Right lobe of liver (tissue), 6 donors: ENCODE data around the gene SH2D1B. TPM values are rescaled to one million over a fixed set of nuclear protein-coding genes. Genes with fewer than 3 reads are reported as not detected.

Source experiments
- ATAC-seq, 4 donors: fragments of 200-7000 bp; cut with Tn5 transposase; one replicate each; pipeline ENCODE4 v1.9.1; 2020; ENCODE audit warnings: mild to moderate bottlenecking in 4 of 4, moderate library complexity in 4 of 4
- DNase-seq, 3 donors: peaks; one replicate each; pipeline ENCODE4 v3.0.0-alpha.2; 2020
- H3K27ac ChIP-seq, 3 donors: fragments of 200-600 bp; one replicate each; pipeline ENCODE4 v1.8.0; 2022
- H3K27me3 ChIP-seq, 2 donors: fragments of 200-600 bp; one replicate each; pipeline ENCODE4 v1.8.0; 2022
- H3K36me3 ChIP-seq, 4 donors: fragments of 200-600 bp; sonication (generic) in 1 of 4; one replicate each; pipeline versions ENCODE4 v1.5.1 to v1.8.0; 2017 to 2022; ENCODE audit warnings: control low read depth in 1 of 4
- H3K4me1 ChIP-seq, 4 donors: fragments of 200-600 bp; sonication (generic) in 1 of 4; one replicate each; pipeline versions ENCODE4 v1.5.1 to v1.8.0; 2017 to 2022; ENCODE audit warnings: control low read depth in 1 of 4
- H3K4me3 ChIP-seq, 3 donors: fragments of 200-600 bp; one replicate each; pipeline ENCODE4 v1.8.0; 2022
- H3K9me3 ChIP-seq, 4 donors: fragments of 200-600 bp; sonication (generic) in 1 of 4; one replicate each; pipeline versions ENCODE4 v1.5.1 to v1.8.0; 2017 to 2022; ENCODE audit warnings: control low read depth in 1 of 4
- POLR2A ChIP-seq: fragments of 450-650 bp; IDR thresholded peaks from one replicate; pipeline ENCODE4 v1.6.1; 2017; ENCODE audit warnings: antibody characterized with exemption, mild to moderate bottlenecking
- WGBS: methylation state at CpG from one replicate; pipeline ENCODE4 v1.1.6; 2018; ENCODE audit warnings: low coverage, low lambda C conversion rate; ENCODE audit not compliant: insufficient coverage; ENCODE audit errors: missing lambda C conversion rate; 5-methylcytosine and 5-hydroxymethylcytosine counted together
- intact Hi-C, 2 donors: fragments of 100-400 bp; cut with DNase I; formaldehyde crosslinking; loops; one replicate each; pipeline versions ENCODE4 v1.11.2 to v1.14.1; 2022
- total RNA-seq, 6 experiments: library from RNA; depleted of rRNA in 2 of 6; stranded (reverse); fragments of >200 nt in 2 of 6; fragmentation: NEBNext Ultra II Directional in 3 of 6; extraction: Animal tissue kit (Norgen Biotek cat#: 25700) in 3 of 6; gene quantifications; one replicate each; pipeline versions ENCODE4 v1.1.0 to v1.2.4, GENCODE V29; 2016 to 2023
- TF ChIP-seq, protein P1 (sequence below), 4 donors: fragments of 200-600 bp in 3 of 4; fragments of 450-650 bp in 1 of 4; IDR thresholded peaks; one replicate each; pipeline versions ENCODE4 v1.5.1 to v1.8.0; 2016 to 2022; ENCODE audit warnings: antibody characterized with exemption in 4 of 4, mild to moderate bottlenecking in 2 of 4
- donor health status: DM: no; HTN: yes; CAD: no.
- donor health status: DM: no; HTN: no; CAD: no.
- donor health status: DM: no; HTN: no; CAD: no.
- donor health status: DM: no; HTN: yes; CAD: no.
- donor health status: DM: no; HTN: yes; CAD: no.

Gene SH2D1B
- total RNA-seq, 6 experiments from 2014 or later: 0.17 to 0.60 (median 0.31) TPM; not detected in 3

DNA sequence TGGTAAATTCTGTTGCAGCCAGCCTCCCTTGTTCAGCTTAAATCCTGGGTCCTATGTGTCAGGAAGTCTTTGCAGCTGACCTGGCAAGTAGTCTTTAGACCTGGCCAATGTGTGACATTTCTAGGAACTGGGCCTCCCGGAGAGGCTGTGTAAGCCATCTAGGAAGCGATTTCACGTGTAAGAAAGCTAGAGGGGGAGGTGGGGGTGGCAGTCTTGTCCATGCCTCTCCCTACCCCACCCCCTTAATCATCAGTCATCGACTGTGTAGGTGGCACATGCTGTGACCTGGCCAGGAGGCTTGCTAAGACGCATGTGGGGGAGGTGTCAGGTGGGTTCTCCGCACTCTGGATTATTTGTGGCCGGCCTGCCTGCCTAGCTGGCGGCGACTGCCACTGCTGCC is 22.0 kb downstream of the SH2D1B start:
- no CpG with 5 or more reads among the region's 9 CpGs for WGBS
- H3K27ac ChIP-seq: peak overlapping the region in 2 of 3 donors; percentile 92 to 95
- no peaks in the 10 kb centered on the region for H3K36me3 ChIP-seq
- no peak for TF ChIP-seq POLR2A
- TF ChIP-seq, protein P1, sequence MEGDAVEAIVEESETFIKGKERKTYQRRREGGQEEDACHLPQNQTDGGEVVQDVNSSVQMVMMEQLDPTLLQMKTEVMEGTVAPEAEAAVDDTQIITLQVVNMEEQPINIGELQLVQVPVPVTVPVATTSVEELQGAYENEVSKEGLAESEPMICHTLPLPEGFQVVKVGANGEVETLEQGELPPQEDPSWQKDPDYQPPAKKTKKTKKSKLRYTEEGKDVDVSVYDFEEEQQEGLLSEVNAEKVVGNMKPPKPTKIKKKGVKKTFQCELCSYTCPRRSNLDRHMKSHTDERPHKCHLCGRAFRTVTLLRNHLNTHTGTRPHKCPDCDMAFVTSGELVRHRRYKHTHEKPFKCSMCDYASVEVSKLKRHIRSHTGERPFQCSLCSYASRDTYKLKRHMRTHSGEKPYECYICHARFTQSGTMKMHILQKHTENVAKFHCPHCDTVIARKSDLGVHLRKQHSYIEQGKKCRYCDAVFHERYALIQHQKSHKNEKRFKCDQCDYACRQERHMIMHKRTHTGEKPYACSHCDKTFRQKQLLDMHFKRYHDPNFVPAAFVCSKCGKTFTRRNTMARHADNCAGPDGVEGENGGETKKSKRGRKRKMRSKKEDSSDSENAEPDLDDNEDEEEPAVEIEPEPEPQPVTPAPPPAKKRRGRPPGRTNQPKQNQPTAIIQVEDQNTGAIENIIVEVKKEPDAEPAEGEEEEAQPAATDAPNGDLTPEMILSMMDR (IDR thresholded peaks at IDR 0.05): no peak
- no peak for DNase-seq
- peaks cover 0 to 18% (median 3%) of the 10 kb centered on the region in 4 donors for H3K4me1 ChIP-seq
- intact Hi-C loops: loop anchor here (5.0 to 10.0 kb wide), 2 partner anchors 333 to 335 kb away; no protein-coding TSS in a partner anchor
- no peaks in the 10 kb centered on the region for H3K27me3 ChIP-seq
- ATAC-seq: peak in 2 of 4 donors; percentile 3 to 4
- no peak overlapping the region for H3K4me3 ChIP-seq
- H3K9me3 ChIP-seq: no peaks in the 10 kb centered on the region

GRCh38 chr1:162389021-162389818 is 22.7 kb downstream of the SH2D1B start:
- H3K27me3 ChIP-seq: no peaks in the 10 kb centered on the region
- intact Hi-C loops: loop anchor here in 1 of 2 donors (10.0 kb wide), 1 partner anchor 334 kb away; no protein-coding TSS in a partner anchor
- H3K4me1 ChIP-seq: peaks cover 0 to 18% (median 3%) of the 10 kb centered on the region in 4 donors
- peak overlapping the region; percentile 88 to 95 (median 92) for H3K27ac ChIP-seq
- no peaks in the 10 kb centered on the region for H3K9me3 ChIP-seq
- 20% methylated on average over 10 of the region's 11 CpGs for WGBS
- H3K4me3 ChIP-seq: no peak overlapping the region
- no peaks in the 10 kb centered on the region for H3K36me3 ChIP-seq
- no peak for TF ChIP-seq POLR2A
- TF ChIP-seq, protein P1 (IDR thresholded peaks at IDR 0.05): no peak
- ATAC-seq (peak; percentile 7 to 66 (median 48)), DNase-seq (peak in 1 of 3 donors; percentile 51)

GRCh38 chr1:162388615-162389014 is 23.3 kb downstream of the SH2D1B start:
- 39% methylated on average over 4 of the region's 5 CpGs for WGBS
- TF ChIP-seq POLR2A: peak; percentile 74
- TF ChIP-seq, protein P1 (IDR thresholded peaks at IDR 0.05): no peak
- intact Hi-C loops: loop anchor here in 1 of 2 donors (10.0 kb wide), 1 partner anchor 334 kb away; no protein-coding TSS in a partner anchor
- DNase-seq: peak; percentile 75 to 90 (median 89)
- Histone ChIP-seq H3K27me3 (no peaks in the 10 kb centered on the region), H3K27ac (peak overlapping the region; percentile 88 to 95 (median 92)), H3K9me3 (no peaks in the 10 kb centered on the region), H3K4me1 (peaks cover 0 to 18% (median 3%) of the 10 kb centered on the region in 4 donors), H3K4me3 (no peak overlapping the region), H3K36me3 (peaks cover 0 to 4% (median 0%) of the 10 kb centered on the region in 4 donors)
- ATAC-seq: peak; percentile 91 to 94 (median 92)

DNA sequence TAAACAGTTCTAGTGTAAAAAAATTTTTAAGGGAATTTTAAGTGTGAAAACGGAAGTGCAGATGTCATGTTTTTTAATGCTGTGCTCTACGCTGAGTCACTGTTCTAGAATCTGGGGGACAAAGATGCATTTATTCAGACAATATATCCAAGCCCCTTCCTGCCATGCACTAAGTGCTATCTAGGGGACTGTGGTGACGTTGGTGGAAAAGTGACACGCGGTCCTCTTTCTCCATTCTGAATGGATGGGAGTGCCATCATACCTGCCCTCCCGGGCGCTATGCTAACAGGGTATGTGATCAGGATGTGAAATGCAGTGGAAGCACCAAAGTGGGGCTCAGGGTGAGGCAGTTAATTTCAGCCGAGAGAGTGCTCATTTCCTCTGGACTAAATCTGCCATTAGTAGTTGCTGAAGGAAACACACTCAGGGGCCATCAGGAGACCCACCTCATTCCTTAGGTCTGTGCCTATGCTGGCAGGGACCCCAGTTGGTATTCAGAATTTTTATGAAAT is 23.8 kb downstream of the SH2D1B start:
- no peaks in the 10 kb centered on the region for H3K27me3 ChIP-seq
- no peaks in the 10 kb centered on the region for H3K9me3 ChIP-seq
- TF ChIP-seq POLR2A: no peak
- TF ChIP-seq, protein P1 (IDR thresholded peaks at IDR 0.05): no peak
- ATAC-seq (peak in 2 of 4 donors; percentile 1 to 2), DNase-seq (no peak)
- 90% methylated on average over 6 of the region's 8 CpGs for WGBS
- H3K36me3 ChIP-seq: peaks cover 0 to 9% (median 0%) of the 10 kb centered on the region in 4 donors
- H3K4me1 ChIP-seq: peaks cover 0 to 18% (median 3%) of the 10 kb centered on the region in 4 donors
- no peak overlapping the region for H3K4me3 ChIP-seq
- intact Hi-C loops: loop anchor here in 1 of 2 donors (10.0 kb wide), 1 partner anchor 333 kb away; no protein-coding TSS in a partner anchor
- peak overlapping the region; percentile 88 to 95 (median 92) for H3K27ac ChIP-seq
